HG02571 (cell line): ENCODE data around the gene GNRH2.
"Not testable (repeated sequence)": the region's sequence is repeated elsewhere in the genome, so short reads cannot be mapped to it uniquely, and the experiment has no call there.

Experiments
- ATAC-seq: cut with Tn5 transposase; IDR thresholded peaks from one replicate; pipeline ENCODE4 v1.9.1; 2021; ENCODE audit warnings: mild to moderate bottlenecking, moderate library complexity; ENCODE audit not compliant: unreplicated experiment

Gene GNRH2

DNA sequence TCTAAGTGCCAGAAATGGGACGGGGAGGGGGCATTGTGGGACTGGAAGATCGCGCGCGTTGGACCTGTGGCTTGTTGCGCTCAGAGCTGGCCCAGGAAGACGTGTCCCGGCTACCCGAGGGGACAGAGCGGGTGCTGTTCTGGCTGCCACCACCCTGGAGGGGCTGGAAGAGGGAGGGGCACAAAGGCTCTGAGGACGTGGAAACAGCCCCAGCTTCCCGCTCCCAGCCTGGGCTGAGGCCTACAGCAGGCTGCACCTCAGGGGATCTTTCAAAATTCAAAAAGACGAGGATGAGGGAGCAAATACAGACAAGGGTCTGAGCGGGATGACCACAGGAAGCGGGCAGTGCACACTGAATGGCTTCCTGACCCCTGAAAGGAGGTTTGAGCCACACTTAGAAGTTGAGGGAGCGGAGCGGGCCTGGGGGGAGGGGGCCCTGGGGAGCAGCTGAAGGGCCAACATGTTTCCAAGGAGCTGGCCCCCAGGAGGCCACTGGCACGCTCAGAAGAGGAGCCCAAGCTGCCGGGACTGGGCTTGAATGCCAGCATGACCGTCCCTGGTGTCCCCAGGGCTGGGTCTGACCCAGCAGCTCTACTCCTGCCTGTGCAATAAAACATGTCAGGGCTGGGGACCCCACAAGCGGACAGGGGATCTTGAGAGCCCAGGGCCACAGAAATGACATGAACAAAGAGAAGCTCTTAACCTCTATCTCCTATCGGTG is 29.3 kb downstream of the GNRH2 start:
- no peak for ATAC-seq

- not testable (repeated sequence) for ATAC-seq
These were observed 29.8 kb downstream of the GNRH2 start for GRCh38 chr20:3073251-3073643.

DNA sequence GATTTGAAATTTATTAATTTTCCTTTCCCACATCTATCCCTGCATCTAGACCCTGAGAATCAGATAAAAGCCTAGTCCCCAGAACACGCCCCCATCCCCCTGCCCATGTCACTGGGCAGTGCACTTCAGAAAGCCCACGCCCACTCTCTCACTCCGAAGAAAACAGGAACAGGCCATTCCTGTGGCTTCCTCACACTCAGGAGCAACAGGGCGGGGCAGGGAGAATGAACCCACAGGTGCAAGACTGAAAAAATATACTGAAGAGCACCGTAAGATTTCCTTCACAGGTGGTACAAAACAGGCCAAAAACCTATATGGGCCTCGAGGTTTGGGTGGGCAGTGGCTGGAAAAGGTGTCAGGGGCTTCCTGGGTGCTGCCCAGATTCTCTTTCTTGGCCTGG is 31.4 kb downstream of the GNRH2 start:
- no peak for ATAC-seq

DNA sequence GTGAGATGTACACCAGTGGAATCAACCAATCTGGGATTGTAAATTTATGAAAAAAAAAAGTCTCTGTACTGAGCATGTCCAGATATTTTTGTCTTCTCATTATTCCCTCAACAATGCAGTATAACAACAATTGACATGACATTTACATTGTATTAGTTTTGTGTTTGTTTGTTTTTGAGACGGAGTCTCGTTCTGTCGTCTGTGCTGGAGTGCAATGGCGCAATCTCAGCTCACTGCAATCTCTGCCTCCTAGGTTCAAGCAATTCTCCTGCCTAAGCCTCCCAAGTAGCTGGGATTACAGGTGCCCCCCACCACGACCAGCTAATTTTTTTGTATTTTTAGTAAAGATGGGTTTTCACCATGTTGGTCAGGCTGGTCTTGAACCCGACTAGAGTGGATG is 31.9 kb downstream of the GNRH2 start:
- not testable (repeated sequence) for ATAC-seq

GRCh38 chr20:3077618-3078134 is 34.3 kb downstream of the GNRH2 start:
- ATAC-seq: no peak

GRCh38 chr20:3080939-3081388 is 37.5 kb downstream of the GNRH2 start:
- no peak for ATAC-seq

DNA sequence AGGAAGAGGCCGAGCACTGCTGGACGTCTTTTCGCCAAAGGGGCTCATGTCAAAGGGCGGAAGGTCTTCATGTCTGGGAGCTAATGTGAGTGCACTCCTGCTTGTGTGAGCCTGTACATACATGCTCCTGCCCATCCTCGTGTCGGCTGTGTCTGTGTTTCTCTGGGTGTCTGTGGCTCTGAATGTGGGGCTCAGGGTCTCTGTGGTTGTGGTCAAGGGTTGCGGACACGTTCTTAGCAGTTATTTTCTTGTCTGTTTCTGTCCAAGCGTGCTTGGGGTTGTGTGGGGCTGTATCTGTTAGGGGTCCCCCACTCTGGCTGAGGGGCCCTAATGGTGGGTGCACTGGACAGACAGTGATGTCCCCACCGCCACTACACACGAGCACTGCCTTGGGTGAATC is 38.2 kb downstream of the GNRH2 start:
- ATAC-seq: no peak

DNA sequence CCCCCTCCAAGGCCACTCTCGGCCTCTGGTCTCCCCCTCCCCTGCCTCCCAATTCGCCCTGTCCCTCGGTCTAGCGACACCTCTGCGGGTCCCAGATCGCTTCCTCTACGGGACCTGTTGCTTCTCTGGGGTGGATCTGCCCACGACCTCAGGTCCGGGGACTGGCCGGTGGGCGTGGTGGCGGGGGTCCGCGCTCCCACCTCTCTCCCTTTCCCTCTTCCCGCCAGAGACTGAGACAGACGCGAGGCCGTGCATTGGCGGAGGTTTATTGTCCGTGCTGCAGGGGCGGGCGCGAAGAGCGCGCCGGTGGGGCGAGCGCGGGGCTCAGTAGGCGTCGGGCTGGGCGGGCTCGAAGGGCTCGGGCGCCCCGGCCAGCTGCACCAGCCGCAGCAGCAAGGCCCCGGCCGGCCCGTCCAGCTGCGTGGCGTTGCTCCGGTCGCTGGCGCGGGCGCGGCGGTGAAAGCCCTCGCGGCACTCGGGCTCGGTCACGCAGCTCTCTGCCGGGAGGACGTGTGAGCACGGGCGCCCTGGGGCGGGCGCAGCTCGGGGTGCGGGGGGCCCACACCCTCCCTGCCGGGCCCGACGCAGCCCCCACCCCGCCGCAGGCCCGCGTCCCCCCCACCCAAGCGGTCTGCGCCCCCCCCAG is 39.0 kb downstream of the GNRH2 start:
- ATAC-seq: no peak

DNA sequence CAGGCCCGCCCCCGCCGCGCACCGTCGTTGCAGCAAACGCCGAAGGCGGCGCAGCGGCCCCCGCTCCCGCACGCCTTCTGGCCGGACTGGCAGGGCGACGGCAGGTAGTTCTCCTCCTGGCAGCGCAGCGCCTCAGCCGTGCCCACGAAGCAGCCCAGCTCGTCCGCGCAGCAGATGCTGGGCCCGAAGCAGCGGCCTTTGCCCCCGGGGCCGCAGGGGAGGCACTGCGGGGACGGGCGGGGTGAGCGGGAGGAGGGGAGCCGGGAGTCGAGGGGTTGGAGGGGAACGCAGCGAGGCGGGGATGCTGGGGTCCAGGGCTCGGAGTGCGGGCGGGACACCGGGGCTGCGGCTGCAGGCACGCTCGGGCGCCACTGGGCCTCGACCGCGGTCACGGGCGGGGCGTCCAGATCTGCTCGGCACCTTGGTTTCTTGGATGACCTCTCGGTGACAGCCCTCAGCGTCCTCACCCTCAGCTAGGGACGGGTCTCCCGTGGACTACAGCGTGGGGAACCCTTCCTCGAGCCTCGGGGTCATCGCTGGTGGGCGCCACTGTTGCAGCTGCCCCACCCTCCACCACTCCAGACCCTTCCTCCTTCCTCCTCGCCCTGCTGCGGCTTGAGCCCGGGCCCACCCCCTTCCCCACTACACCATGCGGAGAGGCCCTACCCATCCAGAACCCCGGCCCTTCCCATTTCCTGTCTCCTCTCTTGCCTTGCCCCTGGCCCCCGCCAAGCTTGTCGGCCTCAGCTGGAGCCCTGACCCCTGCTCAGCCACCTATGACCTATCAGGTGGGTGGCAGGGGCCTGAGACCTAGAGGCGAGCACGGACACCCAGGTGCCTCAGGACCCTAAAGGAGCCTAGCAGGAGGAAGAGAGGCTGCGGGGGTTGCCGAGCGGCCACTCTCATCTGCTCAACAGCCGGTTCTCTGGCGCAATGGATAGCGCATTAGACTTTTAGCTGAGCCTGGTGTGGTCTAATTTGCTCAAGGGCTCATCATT is 39.8 kb downstream of the GNRH2 start:
- no peak for ATAC-seq

GRCh38 chr20:3084283-3084985 is 41.0 kb downstream of the GNRH2 start, which contains the start of gene AVP:
Gene AVP, minus strand, starts transcription at chr20:3084724. Its CDS starts 50 bp downstream, at chr20:3084674.
- ATAC-seq: no peak

GRCh38 chr20:3084986-3085360 is 41.6 kb downstream of the GNRH2 start:
- no peak for ATAC-seq

- no peak for ATAC-seq
These were observed 42.2 kb downstream of the GNRH2 start for GRCh38 chr20:3085571-3086072.

DNA sequence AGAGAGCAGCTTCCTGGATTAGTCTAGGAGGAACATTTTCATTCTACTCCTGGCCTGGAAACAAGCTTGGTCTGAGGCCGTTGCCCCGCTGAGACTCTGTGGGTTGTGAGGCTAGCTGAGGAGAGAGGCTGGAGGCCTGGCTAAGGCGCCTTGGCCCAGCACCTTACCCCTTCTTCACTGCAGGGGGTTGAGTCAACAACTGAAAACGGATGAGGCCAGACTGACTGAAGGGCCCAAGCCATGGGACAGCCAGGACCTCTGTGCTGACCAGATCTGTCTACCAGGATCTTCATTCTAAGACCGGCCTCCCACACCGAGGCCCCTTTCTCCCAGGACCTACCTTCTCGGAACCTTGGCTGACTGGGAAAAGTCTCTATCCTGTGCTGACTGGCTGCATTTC is 44.6 kb downstream of the GNRH2 start:
- no peak for ATAC-seq

DNA sequence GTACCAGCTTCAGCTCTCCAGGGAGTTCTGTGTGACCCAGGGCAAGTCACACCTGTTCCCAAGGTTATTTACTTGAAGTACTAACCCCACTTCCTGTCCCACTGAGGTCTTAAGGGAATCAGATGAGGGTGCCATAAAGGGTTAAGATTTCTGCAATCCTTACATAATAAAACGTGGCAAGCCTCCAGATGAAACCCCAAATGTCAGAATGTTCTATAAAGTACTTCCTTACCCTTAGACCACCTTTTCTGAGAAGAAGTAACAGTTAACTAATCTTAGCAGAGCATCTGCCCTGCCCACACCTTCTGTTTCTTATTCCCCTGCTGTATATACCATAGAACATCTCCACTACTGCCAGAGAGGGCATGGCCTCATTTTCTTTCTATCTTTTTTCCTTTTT is 47.1 kb downstream of the GNRH2 start:
- no peak for ATAC-seq

DNA sequence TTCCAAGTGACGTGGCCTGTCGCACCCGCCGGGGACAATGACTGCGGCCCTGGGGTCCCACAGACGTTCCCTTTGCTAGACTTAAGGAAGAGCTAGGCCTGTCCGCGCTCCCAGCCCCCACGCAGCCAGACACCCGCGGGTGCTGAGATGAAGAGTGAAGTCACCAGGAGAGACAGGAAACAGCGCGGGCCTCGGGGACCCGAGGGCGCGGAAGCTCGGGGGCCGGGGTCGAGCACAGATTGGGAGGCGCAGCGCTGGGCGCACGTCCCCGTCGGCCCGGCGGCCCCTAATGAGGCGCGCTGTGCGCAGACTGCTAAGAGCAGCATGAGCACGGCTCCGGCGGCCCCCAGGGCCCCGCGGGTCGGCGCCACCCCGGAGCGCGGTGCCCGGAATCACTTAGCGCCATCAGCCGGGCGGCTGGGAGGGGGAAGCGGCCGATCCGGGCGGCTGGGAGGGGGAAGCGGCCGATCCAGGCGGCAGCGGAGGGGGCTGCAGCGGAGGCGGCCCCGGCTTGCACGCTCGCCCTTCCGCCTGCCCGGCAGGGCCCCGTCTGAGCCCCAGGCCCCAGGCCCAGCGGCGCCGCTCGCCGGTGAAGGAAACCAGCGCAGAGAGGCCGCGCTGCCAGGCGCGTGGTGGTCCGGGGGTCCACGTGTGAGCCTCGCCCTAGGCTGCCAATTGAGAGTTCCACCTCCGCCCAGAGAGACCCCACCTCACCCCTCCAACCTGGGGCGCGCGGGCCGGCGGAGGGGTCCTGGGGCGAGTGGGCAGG is 49.4 kb downstream of the GNRH2 start:
- no peak for ATAC-seq

DNA sequence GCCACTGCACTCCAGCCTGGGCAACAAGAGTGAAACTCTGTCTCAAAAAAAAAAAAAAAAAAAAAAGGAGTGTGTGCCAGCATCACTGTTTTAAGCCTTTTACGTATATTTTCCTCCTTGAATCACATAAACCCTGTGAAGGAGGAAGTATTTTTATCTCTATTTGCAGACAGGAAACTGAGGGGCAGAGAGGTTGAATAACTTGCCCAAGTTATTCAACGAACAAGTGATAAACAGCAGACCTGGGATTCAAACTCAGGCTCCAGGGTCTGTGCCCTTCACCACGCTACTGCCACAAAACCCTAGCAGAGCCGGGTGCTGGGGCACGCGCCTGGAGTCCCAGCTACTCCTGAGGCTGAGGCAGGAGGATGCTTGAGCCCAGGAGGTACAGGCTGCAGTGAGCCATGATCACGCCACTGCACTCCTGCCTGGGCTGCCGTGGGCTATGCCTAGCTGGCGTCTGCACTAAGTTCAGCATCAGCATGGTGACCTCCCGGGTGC is 50.5 kb downstream of the GNRH2 start:
- no peak for ATAC-seq

DNA sequence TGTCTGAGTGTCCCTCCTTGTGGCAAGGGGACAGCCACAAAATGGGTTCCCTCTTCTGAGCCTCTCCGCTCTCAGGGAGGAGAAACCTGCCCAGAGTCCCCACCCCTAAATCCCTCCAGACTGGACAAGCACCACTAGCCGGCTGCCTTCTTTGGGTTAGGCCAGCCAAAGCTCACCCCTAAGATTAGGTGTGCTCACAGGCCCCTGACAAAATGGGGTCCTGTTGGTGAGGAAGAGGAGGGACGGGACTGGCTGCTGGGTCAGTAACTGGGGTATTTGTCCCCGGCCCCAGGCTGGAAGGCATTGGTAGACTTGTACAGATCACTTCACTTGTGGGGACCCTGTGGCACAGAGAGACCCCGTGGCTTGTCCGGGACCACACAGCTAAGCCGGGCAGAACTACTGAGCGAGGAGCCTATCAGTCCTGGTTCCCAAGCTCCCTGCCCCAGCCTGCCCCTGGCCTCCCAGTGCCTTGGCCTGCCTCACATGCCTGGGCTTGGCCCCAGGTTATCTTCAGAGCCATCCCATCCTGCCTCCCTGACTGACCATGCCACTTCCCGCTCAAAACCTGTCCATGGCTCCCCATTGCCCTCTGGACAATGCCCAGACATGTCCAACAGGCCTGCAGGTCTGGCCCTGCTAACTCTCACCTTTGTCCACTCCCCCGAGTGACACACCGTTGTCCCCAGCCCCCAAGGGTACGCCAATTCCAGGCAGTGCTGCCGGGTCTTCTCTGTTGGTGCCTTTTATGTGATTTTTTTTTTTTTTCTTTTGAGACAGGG is 51.6 kb downstream of the GNRH2 start:
- ATAC-seq: no peak
